HCT116 (cell line): ENCODE results near the gene TAPT1. TPM values are rescaled to one million over a fixed set of nuclear protein-coding genes. Genes with fewer than 3 reads are reported as not detected.

Experiments used
- ATAC-seq: fragments of 200-7000 bp; cut with Tn5 transposase; 2 replicates; pipeline ENCODE4 v1.9.1; 2020; ENCODE audit warnings: mild to moderate bottlenecking, moderate library complexity
- BruUV-seq: library from RNA; stranded (reverse); fragments of 400-500 nt; replicated peaks from 2 replicates; lab custom pipeline; 2021; lab: Mats Ljungman, UMichigan
- CTCF ChIA-PET: fragments of 300-600 bp; sonication (Branson Sonifier 250); formaldehyde crosslinking; loops from one replicate; lab custom pipeline; 2021; ENCODE audit warnings: antibody characterized with exemption; lab: Charles Lee
- POLR2A ChIA-PET: fragments of 300-600, 350-600 bp; sonication (Branson Sonifier 250); formaldehyde crosslinking; loops from one replicate; lab custom pipeline; 2021; ENCODE audit warnings: antibody characterized with exemption; lab: Charles Lee
- RAD21 ChIA-PET, 2 experiments: fragments of 300-600 bp; sonication (Branson Sonifier 250); formaldehyde crosslinking; loops; one replicate each; lab custom pipeline; 2023; ENCODE audit warnings: low total read pairs in 2 of 2; ENCODE audit not compliant: uncharacterized antibody in 2 of 2, unreplicated experiment in 2 of 2, low non-redundant PET in 1 of 2; lab: Charles Lee
- DNase-seq: peaks from one replicate; pipeline ENCODE4 v3.0.0-alpha.2; 2010; ENCODE audit warnings: low read depth, low spot score
- H2AFZ ChIP-seq: fragments of 200-600 bp; shearing (Covaris generic), sonication (generic); 2 replicates; pipeline ENCODE4 v1.6.1; 2017; ENCODE audit warnings: low read depth, mixed run types, mixed read lengths, antibody characterized with exemption, low read length; ENCODE audit not compliant: poor library complexity, severe bottlenecking
- H3K27ac ChIP-seq: 2 replicates; pipeline ENCODE4 v1.5.1; 2012; ENCODE audit warnings: low read depth, low read length
- H3K27me3 ChIP-seq: fragments of 200-600 bp; sonication (generic); 2 replicates; pipeline ENCODE4 v1.6.1; 2016; ENCODE audit warnings: mixed run types, low read length, mixed read lengths; ENCODE audit not compliant: insufficient read depth
- H3K36me3 ChIP-seq, 2 experiments: fragments of 200-500 bp in 1 of 2; fragments of 200-600 bp in 1 of 2; sonication (Bioruptor generic) in 1 of 2; sonication (generic) in 1 of 2; 2 replicates each; pipeline versions ENCODE4 v1.5.1 to v1.6.1; 2014 to 2016; ENCODE audit warnings: low read length in 2 of 2, inconsistent platforms in 1 of 2, mixed read lengths in 1 of 2, mixed run types in 1 of 2; ENCODE audit not compliant: insufficient read depth in 2 of 2, control insufficient read depth in 1 of 2
- H3K4me1 ChIP-seq, 2 experiments: fragments of 200-600 bp in 1 of 2; sonication (generic) in 1 of 2; 2 replicates each; pipeline versions ENCODE4 v1.5.1 to v1.6.1; 2012 to 2017; ENCODE audit warnings: low read length in 2 of 2, inconsistent platforms in 1 of 2, mild to moderate bottlenecking in 1 of 2, mixed read lengths in 1 of 2, mixed run types in 1 of 2, moderate library complexity in 1 of 2; ENCODE audit not compliant: insufficient read depth in 2 of 2, control insufficient read depth in 1 of 2
- H3K4me2 ChIP-seq: fragments of 200-600 bp; sonication (generic); 2 replicates; pipeline ENCODE4 v1.6.1; 2017; ENCODE audit warnings: mixed run types, low read length, mixed read lengths
- H3K4me3 ChIP-seq, 2 experiments: fragments of 200-600 bp in 1 of 2; sonication (generic) in 1 of 2; replicated peaks in 1 of 2; 2 replicates each; pipeline ENCODE4 v1.5.1; 2011 to 2016; ENCODE audit warnings: low read length in 2 of 2, control low read depth in 1 of 2, low read depth in 1 of 2, mild to moderate bottlenecking in 1 of 2, mixed read lengths in 1 of 2, mixed run types in 1 of 2
- H3K79me2 ChIP-seq: fragments of 200-600 bp; sonication (generic); 2 replicates; pipeline ENCODE4 v1.6.1; 2017; ENCODE audit warnings: mild to moderate bottlenecking, mixed run types, low read length, moderate library complexity, mixed read lengths; ENCODE audit not compliant: insufficient read depth
- H3K9ac ChIP-seq: fragments of 200-600 bp; sonication (generic); 2 replicates; pipeline ENCODE4 v1.6.1; 2016; ENCODE audit warnings: low read length, mixed read lengths
- H3K9me2 ChIP-seq: fragments of 200-600 bp; sonication (generic), shearing (Covaris generic); 2 replicates; pipeline ENCODE4 v1.6.1; 2017; ENCODE audit warnings: mixed run types, mild to moderate bottlenecking, moderate library complexity; ENCODE audit not compliant: insufficient read depth
- H3K9me3 ChIP-seq, 2 experiments: fragments of 200-500 bp in 1 of 2; fragments of 200-600 bp in 1 of 2; sonication (Bioruptor generic) in 1 of 2; sonication (generic) in 1 of 2; 2 replicates each; pipeline ENCODE4 v1.6.1; 2014 to 2017; ENCODE audit warnings: low read length in 2 of 2, mixed read lengths in 2 of 2, inconsistent platforms in 1 of 2, low read depth in 1 of 2, mild to moderate bottlenecking in 1 of 2, mixed run types in 1 of 2, moderate library complexity in 1 of 2; ENCODE audit not compliant: control insufficient read depth in 1 of 2, insufficient read depth in 1 of 2
- H4K20me1 ChIP-seq: fragments of 200-600 bp; sonication (generic), shearing (Covaris generic); 2 replicates; pipeline ENCODE4 v1.6.1; 2017; ENCODE audit warnings: mixed run types, mild to moderate bottlenecking, moderate library complexity; ENCODE audit not compliant: insufficient read depth
- CBX3 ChIP-seq: IDR thresholded peaks from 2 replicates; pipeline ENCODE4 v1.6.1; 2012; ENCODE audit warnings: low read depth
- EZH2 ChIP-seq: fragments of 200-600 bp; sonication (generic); IDR thresholded peaks from 2 replicates; pipeline ENCODE4 v1.6.1; 2017; ENCODE audit warnings: antibody characterized with exemption, mixed run types
- FOSL1 ChIP-seq: IDR thresholded peaks from 2 replicates; pipeline ENCODE4 v1.6.1; 2012; ENCODE audit warnings: low read depth
- JUND ChIP-seq: IDR thresholded peaks from 2 replicates; pipeline ENCODE4 v1.6.1; 2012
- SIN3A ChIP-seq: IDR thresholded peaks from 2 replicates; pipeline ENCODE4 v1.6.1; 2012; ENCODE audit warnings: low read depth
- TCF7L2 ChIP-seq: IDR thresholded peaks from 2 replicates; pipeline ENCODE4 v1.7.0; 2011; ENCODE audit warnings: borderline replicate concordance, inconsistent platforms; ENCODE audit not compliant: insufficient read depth, insufficient read length; ENCODE audit errors: extremely low read depth
- ZNF274 ChIP-seq: fragments of 200-500 bp; sonication (Bioruptor generic); IDR thresholded peaks from 2 replicates; pipeline ENCODE4 v1.6.1; 2014; ENCODE audit warnings: mild to moderate bottlenecking, low read depth, low read length, inconsistent platforms
- intact Hi-C: fragments of 100-400 bp; cut with micrococcal nuclease; formaldehyde crosslinking; loops from 2 replicates; pipeline ENCODE4 v1.10.0; 2022
- total RNA-seq: library from RNA; stranded (reverse); gene quantifications from one replicate; pipeline ENCODE4 v1.2.1, GENCODE V29; 2021; ENCODE audit not compliant: unreplicated experiment
- TF ChIP-seq, protein P1 (sequence below): IDR thresholded peaks from 2 replicates; pipeline ENCODE4 v1.6.1; 2012; ENCODE audit warnings: low read depth
- TF ChIP-seq, protein P2 (sequence below): IDR thresholded peaks from 2 replicates; pipeline ENCODE4 v1.6.1; 2012

TAPT1 gene
- total RNA-seq, 1 experiment from 2014 or later, result 11.7 TPM

DNA sequence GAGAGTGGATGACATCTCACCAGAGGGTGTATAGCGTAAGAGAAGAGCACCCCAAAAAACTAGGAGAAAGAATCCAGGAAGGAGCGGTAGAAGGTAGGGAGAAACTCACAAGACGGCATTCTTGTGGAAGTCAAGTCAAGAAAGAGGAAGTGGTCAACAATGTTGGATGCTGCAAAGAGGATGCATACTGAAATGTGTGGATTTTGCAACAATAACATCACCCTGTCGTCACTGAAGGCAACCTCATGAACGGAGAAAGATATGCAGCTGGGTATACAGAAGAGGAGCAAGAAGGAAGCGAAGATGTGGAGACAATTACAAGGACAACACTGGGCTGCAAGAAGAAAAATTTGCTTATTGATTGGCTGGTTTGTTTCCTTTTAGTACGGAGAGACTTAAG, 11.4 kb upstream of the TAPT1 start:
- CTCF ChIA-PET, result no interaction called here
- TF ChIP-seq JUND, result no peak
- TF ChIP-seq, all 23 proteins: peak for 0
- H3K79me2 ChIP-seq, result no peaks in the 10 kb centered on the region
- no peak overlapping the region for H2AFZ ChIP-seq
- H3K27ac ChIP-seq, result no peak overlapping the region
- H3K4me3 ChIP-seq, result no peak overlapping the region
- H3K9me3 ChIP-seq, result no peaks in the 10 kb centered on the region
- no peak overlapping the region for H3K4me2 ChIP-seq
- no peak overlapping the region for H3K9ac ChIP-seq
- ChIA-PET RAD21 (no interaction called here), POLR2A (no interaction called here)
- peaks cover 11% of the 10 kb centered on the region; the same call in 1 of the 2 replicates for H3K27me3 ChIP-seq
- no TSS peak for BruUV-seq
- no peaks in the 10 kb centered on the region for H3K4me1 ChIP-seq
- no peak for DNase-seq
- no peaks in the 10 kb centered on the region for H3K36me3 ChIP-seq
- H4K20me1 ChIP-seq, result no peaks in the 10 kb centered on the region
- intact Hi-C loops, result no loop called here
- H3K9me2 ChIP-seq, result no peaks in the 10 kb centered on the region
- no peak for ATAC-seq

DNA sequence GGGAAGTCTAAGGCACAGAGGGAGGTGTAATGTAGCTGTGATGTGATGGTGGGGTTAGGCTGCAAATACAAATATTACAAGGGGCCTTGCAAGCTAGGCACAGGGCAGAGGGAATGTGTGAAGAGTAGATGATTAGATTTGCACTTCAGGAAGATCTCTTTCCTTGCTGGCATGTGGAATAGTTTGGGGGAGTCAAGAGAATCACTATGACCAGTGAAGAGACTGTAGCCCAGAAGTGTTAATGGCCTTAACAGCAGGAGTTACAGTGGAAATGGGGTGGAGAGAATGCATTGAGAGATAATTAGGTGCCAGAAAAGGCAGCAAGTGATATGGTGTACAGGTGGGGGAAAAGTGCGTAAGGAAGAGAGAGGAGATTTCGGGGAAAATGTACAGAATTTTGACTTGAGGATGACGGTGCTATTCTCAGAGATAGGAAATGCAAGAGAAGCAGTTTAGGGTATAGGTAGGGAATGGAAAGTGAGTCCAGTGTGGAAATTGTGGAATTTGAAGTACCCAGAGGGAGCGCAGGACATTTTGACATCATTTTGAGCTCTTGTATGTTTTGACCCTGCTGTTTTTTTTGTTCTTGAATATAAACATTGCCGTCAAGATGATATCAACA, 10.2 kb upstream of the TAPT1 start:
- Histone ChIP-seq H3K79me2 (no peaks in the 10 kb centered on the region), H2AFZ (no peak overlapping the region), H3K27me3 (peaks cover 11% of the 10 kb centered on the region; the same call in 1 of the 2 replicates), H3K9ac (no peak overlapping the region), H3K4me1 (no peaks in the 10 kb centered on the region), H3K9me3 (no peaks in the 10 kb centered on the region), H3K9me2 (no peaks in the 10 kb centered on the region), H4K20me1 (no peaks in the 10 kb centered on the region), H3K36me3 (no peaks in the 10 kb centered on the region), H3K4me2 (no peak overlapping the region), H3K4me3 (no peak overlapping the region), H3K27ac (no peak overlapping the region)
- BruUV-seq, result no TSS peak
- RAD21 ChIA-PET, result no interaction called here
- no peak for DNase-seq
- TF ChIP-seq FOSL1 (no peak), JUND (no peak), TCF7L2 (no peak), ZNF274 (no peak), SIN3A (no peak), CBX3 (no peak), EZH2 (no peak)
- TF ChIP-seq, protein P1, sequence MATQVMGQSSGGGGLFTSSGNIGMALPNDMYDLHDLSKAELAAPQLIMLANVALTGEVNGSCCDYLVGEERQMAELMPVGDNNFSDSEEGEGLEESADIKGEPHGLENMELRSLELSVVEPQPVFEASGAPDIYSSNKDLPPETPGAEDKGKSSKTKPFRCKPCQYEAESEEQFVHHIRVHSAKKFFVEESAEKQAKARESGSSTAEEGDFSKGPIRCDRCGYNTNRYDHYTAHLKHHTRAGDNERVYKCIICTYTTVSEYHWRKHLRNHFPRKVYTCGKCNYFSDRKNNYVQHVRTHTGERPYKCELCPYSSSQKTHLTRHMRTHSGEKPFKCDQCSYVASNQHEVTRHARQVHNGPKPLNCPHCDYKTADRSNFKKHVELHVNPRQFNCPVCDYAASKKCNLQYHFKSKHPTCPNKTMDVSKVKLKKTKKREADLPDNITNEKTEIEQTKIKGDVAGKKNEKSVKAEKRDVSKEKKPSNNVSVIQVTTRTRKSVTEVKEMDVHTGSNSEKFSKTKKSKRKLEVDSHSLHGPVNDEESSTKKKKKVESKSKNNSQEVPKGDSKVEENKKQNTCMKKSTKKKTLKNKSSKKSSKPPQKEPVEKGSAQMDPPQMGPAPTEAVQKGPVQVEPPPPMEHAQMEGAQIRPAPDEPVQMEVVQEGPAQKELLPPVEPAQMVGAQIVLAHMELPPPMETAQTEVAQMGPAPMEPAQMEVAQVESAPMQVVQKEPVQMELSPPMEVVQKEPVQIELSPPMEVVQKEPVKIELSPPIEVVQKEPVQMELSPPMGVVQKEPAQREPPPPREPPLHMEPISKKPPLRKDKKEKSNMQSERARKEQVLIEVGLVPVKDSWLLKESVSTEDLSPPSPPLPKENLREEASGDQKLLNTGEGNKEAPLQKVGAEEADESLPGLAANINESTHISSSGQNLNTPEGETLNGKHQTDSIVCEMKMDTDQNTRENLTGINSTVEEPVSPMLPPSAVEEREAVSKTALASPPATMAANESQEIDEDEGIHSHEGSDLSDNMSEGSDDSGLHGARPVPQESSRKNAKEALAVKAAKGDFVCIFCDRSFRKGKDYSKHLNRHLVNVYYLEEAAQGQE, result no peak
- TF ChIP-seq, protein P2, sequence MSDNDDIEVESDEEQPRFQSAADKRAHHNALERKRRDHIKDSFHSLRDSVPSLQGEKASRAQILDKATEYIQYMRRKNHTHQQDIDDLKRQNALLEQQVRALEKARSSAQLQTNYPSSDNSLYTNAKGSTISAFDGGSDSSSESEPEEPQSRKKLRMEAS, result no peak
- POLR2A ChIA-PET, result no interaction called here
- ATAC-seq, result no peak
- intact Hi-C loops, result no loop called here
- CTCF ChIA-PET, result no interaction called here
